Esophagus squamous epithelium (tissue), 5 donors: ENCODE results near the gene DUS1L. TPM values are rescaled to one million over a fixed set of nuclear protein-coding genes. Genes with fewer than 3 reads are reported as not detected.
"Not testable (repeated sequence)": the region's sequence is repeated elsewhere in the genome, so short reads cannot be mapped to it uniquely, and the experiment has no call there.

Experiments used
- DNase-seq: peaks from one replicate; lab custom pipeline; 2025; lab: John Stamatoyannopoulos, UW
- H3K27ac ChIP-seq, 4 donors: fragments of 200-600 bp; sonication (generic); one replicate each; pipeline ENCODE4 v1.5.1; 2016 to 2019; ENCODE audit warnings: mild to moderate bottlenecking in 1 of 4
- H3K27me3 ChIP-seq, 4 donors: fragments of 200-600 bp; sonication (generic); 1 replicate in 3 of 4; 2 replicates in 1 of 4; pipeline versions ENCODE4 v1.5.1 to v1.6.0; 2017 to 2021; ENCODE audit warnings: antibody characterized with exemption in 1 of 4
- H3K36me3 ChIP-seq, 3 donors: fragments of 200-600 bp; sonication (generic); one replicate each; pipeline ENCODE4 v1.5.1; 2016 to 2019
- H3K4me1 ChIP-seq, 3 donors: fragments of 200-600 bp; sonication (generic); one replicate each; pipeline ENCODE4 v1.5.1; 2017 to 2019
- H3K4me3 ChIP-seq, 4 donors: fragments of 200-600 bp; sonication (generic); 1 replicate in 3 of 4; 2 replicates in 1 of 4; pipeline ENCODE4 v1.5.1; 2016 to 2019; ENCODE audit warnings: mild to moderate bottlenecking in 2 of 4, moderate library complexity in 1 of 4
- H3K9me3 ChIP-seq, 3 donors: fragments of 200-600 bp; sonication (generic); one replicate each; pipeline ENCODE4 v1.5.1; 2016 to 2019
- CTCF ChIP-seq, 6 experiments: fragments of 450-650 bp in 4 of 6; fragments of 200-600 bp in 2 of 6; sonication (generic) in 2 of 6; IDR thresholded peaks; one replicate each; pipeline ENCODE4 v1.5.1; 2016 to 2019; ENCODE audit warnings: antibody characterized with exemption in 6 of 6, mild to moderate bottlenecking in 4 of 6, moderate library complexity in 4 of 6
- POLR2A ChIP-seq, 4 donors: fragments of 450-650 bp; IDR thresholded peaks; one replicate each; pipeline ENCODE4 v1.6.1; 2017; ENCODE audit warnings: antibody characterized with exemption in 4 of 4, mild to moderate bottlenecking in 4 of 4, moderate library complexity in 3 of 4
- WGBS, 2 donors: methylation state at CpG; one replicate each; pipeline ENCODE4 v1.1.5; 2018; 5-methylcytosine and 5-hydroxymethylcytosine counted together
- intact Hi-C: fragments of 100-400 bp; cut with DNase I; formaldehyde crosslinking; loops from one replicate; pipeline ENCODE4 v1.15.0; 2022
- total RNA-seq, 4 donors: library from RNA; depleted of rRNA; stranded (reverse); fragments of >200 nt; gene quantifications; one replicate each; pipeline ENCODE4 v1.1.0, GENCODE V29; 2016
- donor health status: DM: yes; HTN: yes; CAD: no.

DUS1L gene
- total RNA-seq, 4 donors from 2014 or later = 53.3 to 125 (median 105) TPM

GRCh38 chr17:82042649-82043048 is 23.0 kb downstream of the DUS1L start:
- DNase-seq = no peak
- Histone ChIP-seq H3K36me3 (peaks cover 0 to 11% (median 4%) of the 10 kb centered on the region in 3 donors), H3K4me1 (peaks cover 3 to 8% (median 5%) of the 10 kb centered on the region in 3 donors), H3K9me3 (no peaks in the 10 kb centered on the region), H3K4me3 (no peak overlapping the region), H3K27me3 (no peaks in the 10 kb centered on the region), H3K27ac (no peak overlapping the region)
- WGBS, 2 donors = 81 to 87% methylated on average over 4 to 9 of the region's 9 CpGs
- TF ChIP-seq POLR2A (IDR thresholded peaks at IDR 0.05) = no peak
- no peak for TF ChIP-seq CTCF (IDR thresholded peaks at IDR 0.05)
- intact Hi-C loops = no loop called here

- no peaks in the 10 kb centered on the region for H3K27me3 ChIP-seq
- peaks cover 0 to under 1% (median 0%) of the 10 kb centered on the region in 3 donors for H3K36me3 ChIP-seq
- DNase-seq = no peak
- no peak overlapping the region for H3K27ac ChIP-seq
- H3K4me3 ChIP-seq = no peak overlapping the region
- no peak for TF ChIP-seq CTCF (IDR thresholded peaks at IDR 0.05)
- no peak for TF ChIP-seq POLR2A (IDR thresholded peaks at IDR 0.05)
- no peaks in the 10 kb centered on the region for H3K9me3 ChIP-seq
- WGBS, 2 donors = 59 to 60% methylated on average over 17 of the region's 17 CpGs
- H3K4me1 ChIP-seq = peaks cover 11 to 18% (median 12%) of the 10 kb centered on the region in 3 donors
- intact Hi-C loops = no loop called here
These were observed 24.3 kb downstream of the DUS1L start for GRCh38 chr17:82041144-82041814.

GRCh38 chr17:82039695-82040299 is 25.8 kb downstream of the DUS1L start:
- DNase-seq = no peak
- Histone ChIP-seq H3K36me3 (peaks cover 0 to 15% (median 0%) of the 10 kb centered on the region in 3 donors), H3K4me3 (no peak overlapping the region), H3K9me3 (no peaks in the 10 kb centered on the region), H3K27ac (no peak overlapping the region), H3K27me3 (no peaks in the 10 kb centered on the region), H3K4me1 (peaks cover 16 to 28% (median 19%) of the 10 kb centered on the region in 3 donors)
- no peak for TF ChIP-seq CTCF (IDR thresholded peaks at IDR 0.05)
- TF ChIP-seq POLR2A (IDR thresholded peaks at IDR 0.05) = no peak
- intact Hi-C loops = no loop called here
- WGBS, 2 donors = 98 to 100% methylated on average over 2 to 7 of the region's 8 CpGs

GRCh38 chr17:82038796-82039409 is 26.7 kb downstream of the DUS1L start:
- peaks cover 0 to 20% (median 0%) of the 10 kb centered on the region in 3 donors for H3K36me3 ChIP-seq
- H3K27me3 ChIP-seq, intact Hi-C loops, DNase-seq, H3K9me3 ChIP-seq, H3K27ac ChIP-seq, H3K4me3 ChIP-seq: not testable (repeated sequence)
- peaks cover 16 to 34% (median 19%) of the 10 kb centered on the region in 3 donors for H3K4me1 ChIP-seq
- WGBS, 2 donors = 84 to 90% methylated on average over 16 of the region's 16 CpGs

GRCh38 chr17:82037889-82038195 is 27.8 kb downstream of the DUS1L start:
- 7 to 9% methylated on average over 7 to 8 of the region's 10 CpGs for WGBS, 2 donors
- H3K36me3 ChIP-seq = peaks cover 0 to 20% (median 0%) of the 10 kb centered on the region in 3 donors
- peak overlapping the region; percentile 93 to 98 (median 96) for H3K27ac ChIP-seq
- DNase-seq = no peak
- intact Hi-C loops = no loop called here
- H3K27me3 ChIP-seq = no peaks in the 10 kb centered on the region
- no peaks in the 10 kb centered on the region for H3K9me3 ChIP-seq
- peaks cover 16 to 45% (median 19%) of the 10 kb centered on the region in 3 donors for H3K4me1 ChIP-seq
- TF ChIP-seq POLR2A (IDR thresholded peaks at IDR 0.05) (no peak), CTCF (IDR thresholded peaks at IDR 0.05) (no peak)
- peak overlapping the region; percentile 53 to 82 (median 64) for H3K4me3 ChIP-seq
